K562 (cell line): Measurements from ENCODE around the gene ANO10. TPM values are rescaled to one million over a fixed set of nuclear protein-coding genes. Genes with fewer than 3 reads are reported as not detected.

ENCODE experiments used
- ATAC-seq: fragments of 200-7000 bp; cut with Tn5 transposase; 3 replicates; pipeline ENCODE4 v1.9.1; 2020; ENCODE audit warnings: moderate library complexity
- BruUV-seq: library from RNA; stranded (reverse); fragments of 400-500 nt; replicated peaks from 2 replicates; lab custom pipeline; 2021; lab: Mats Ljungman, UMichigan
- CTCF ChIA-PET: fragments of 300-600 bp; formaldehyde crosslinking; extraction: SDS; loops from one replicate; lab custom pipeline; 2021; ENCODE audit warnings: low intra/inter-chr PET ratio; lab: Yijun Ruan, JAX
- POLR2A ChIA-PET: fragments of 300-600, 350-650 bp; sonication (Branson Sonifier 250); formaldehyde crosslinking; extraction: SDS; loops from one replicate; lab custom pipeline; 2021; ENCODE audit warnings: antibody characterized with exemption, inconsistent platforms; lab: Yijun Ruan, JAX
- DNase-seq, 4 experiments: peaks; one replicate each; pipeline versions ENCODE4 v3.0.0 to v3.0.0-alpha.2; 2011 to 2018; ENCODE audit warnings: low spot score in 3 of 4, mixed read lengths in 3 of 4; ENCODE audit errors: extremely low read depth in 1 of 4
- FAIRE-seq: peaks from 2 replicates; lab custom pipeline; 2011; peaks lifted over from hg19 to GRCh38; lab: Jason Lieb, UNC
- H2AFZ ChIP-seq: 2 replicates; pipeline ENCODE4 v1.6.0; 2011; ENCODE audit warnings: low read depth, low read length, control low read depth, inconsistent platforms
- H3K27ac ChIP-seq: fragments of 200-600 bp; 3 replicates; pipeline ENCODE4 v1.8.0; 2011; ENCODE audit warnings: low read depth, mild to moderate bottlenecking, control low read depth, inconsistent platforms, low read length, moderate library complexity, mixed read lengths; ENCODE audit errors: extremely low read depth
- H3K27me3 ChIP-seq, 2 experiments: fragments of 300-600 bp in 1 of 2; 2 replicates in 1 of 2; 3 replicates in 1 of 2; pipeline versions ENCODE4 v1.6.0 to v1.8.0; 2011; ENCODE audit warnings: inconsistent platforms in 2 of 2, low read length in 2 of 2, mild to moderate bottlenecking in 1 of 2, mixed read lengths in 1 of 2, moderate library complexity in 1 of 2; ENCODE audit not compliant: control insufficient read depth in 2 of 2, insufficient read depth in 2 of 2
- H3K36me3 ChIP-seq: fragments of 300-600 bp; 3 replicates; pipeline ENCODE4 v1.8.0; 2011; ENCODE audit warnings: mild to moderate bottlenecking, low read length, inconsistent platforms; ENCODE audit not compliant: control insufficient read depth, insufficient read depth
- H3K4me1 ChIP-seq, 2 experiments: fragments of 200-600 bp in 1 of 2; replicated peaks in 1 of 2; 2 replicates in 1 of 2; 3 replicates in 1 of 2; pipeline versions ENCODE4 v1.5.1 to v1.8.0; 2011; ENCODE audit warnings: inconsistent platforms in 2 of 2, low read length in 2 of 2, mild to moderate bottlenecking in 1 of 2, mixed read lengths in 1 of 2, moderate library complexity in 1 of 2; ENCODE audit not compliant: control insufficient read depth in 2 of 2, insufficient read depth in 2 of 2
- H3K4me2 ChIP-seq: 2 replicates; pipeline ENCODE4 v1.6.1; 2011; ENCODE audit warnings: low read length, control low read depth, inconsistent platforms, mixed read lengths; ENCODE audit not compliant: insufficient read depth
- H3K4me3 ChIP-seq: fragments of 200-600 bp; sonication (generic), shearing (Covaris generic); 2 replicates; pipeline ENCODE4 v1.5.1; 2016; ENCODE audit warnings: control low read depth, inconsistent platforms
- H3K79me2 ChIP-seq: fragments of 200-600 bp; 3 replicates; pipeline ENCODE4 v1.8.0; 2011; ENCODE audit warnings: low read length, inconsistent platforms; ENCODE audit not compliant: control insufficient read depth, insufficient read depth
- H3K9ac ChIP-seq, 2 experiments: 2 replicates each; pipeline versions ENCODE4 v1.6.0 to v1.6.1; 2011; ENCODE audit warnings: low read depth in 2 of 2, low read length in 2 of 2, control low read depth in 1 of 2, inconsistent platforms in 1 of 2, mild to moderate bottlenecking in 1 of 2, mixed read lengths in 1 of 2; ENCODE audit not compliant: insufficient read depth in 1 of 2
- H3K9me1 ChIP-seq: one replicate; pipeline ENCODE4 v1.6.0; 2011; ENCODE audit warnings: inconsistent platforms, mild to moderate bottlenecking, low read length, moderate library complexity; ENCODE audit not compliant: control insufficient read depth, insufficient read depth
- H3K9me3 ChIP-seq: replicated peaks from 2 replicates; pipeline ENCODE4 v1.5.1; 2011; ENCODE audit warnings: low read depth, low read length, inconsistent platforms; ENCODE audit not compliant: control insufficient read depth, insufficient read depth
- H4K20me1 ChIP-seq: replicated peaks from 2 replicates; pipeline ENCODE4 v1.6.1; 2011; ENCODE audit warnings: low read length, inconsistent platforms, mixed read lengths; ENCODE audit not compliant: control insufficient read depth, insufficient read depth
- CBFA2T3 ChIP-seq: fragments of 450-650 bp; IDR thresholded peaks from 2 replicates; pipeline ENCODE4 v1.6.1; 2017
- DIDO1 ChIP-seq: fragments of 450-650 bp; IDR thresholded peaks from 2 replicates; pipeline ENCODE4 v1.6.1; 2016; ENCODE audit warnings: low read depth, missing biosample characterization, missing genetic modification characterization
- HCFC1 ChIP-seq: IDR thresholded peaks from 2 replicates; pipeline ENCODE4 v1.6.1; 2012; ENCODE audit warnings: low read depth, low read length, improper control_type of control experiment
- SIX5 ChIP-seq, 2 experiments: IDR thresholded peaks; 2 replicates each; pipeline ENCODE4 v1.6.1; 2011; ENCODE audit warnings: low read length in 2 of 2, borderline replicate concordance in 1 of 2, low read depth in 1 of 2, mild to moderate bottlenecking in 1 of 2, moderate library complexity in 1 of 2; ENCODE audit not compliant: insufficient read depth in 1 of 2
- TEAD4 ChIP-seq, 2 experiments: sonication (generic) in 1 of 2; formaldehyde crosslinking in 1 of 2; IDR thresholded peaks; 2 replicates each; pipeline versions ENCODE4 v1.6.1 to v1.8.0; 2012 to 2022; ENCODE audit warnings: borderline replicate concordance in 1 of 2, inconsistent platforms in 1 of 2, low read length in 1 of 2, mild to moderate bottlenecking in 1 of 2, missing genetic modification reagents in 1 of 2
- XRCC3 ChIP-seq: fragments of 450-650 bp; IDR thresholded peaks from 2 replicates; pipeline ENCODE4 v1.6.1; 2017; ENCODE audit warnings: mild to moderate bottlenecking, moderate library complexity
- ZNF197 ChIP-seq: fragments of 200-800 bp; sonication (Bioruptor generic); IDR thresholded peaks from 2 replicates; pipeline ENCODE4 v1.6.1; 2016; ENCODE audit warnings: low read depth, missing genetic modification characterization, missing compliant biosample characterization
- ZNF263 ChIP-seq: sonication (generic); formaldehyde crosslinking; IDR thresholded peaks from 2 replicates; pipeline ENCODE4 v1.8.0; 2022; ENCODE audit warnings: mild to moderate bottlenecking, missing genetic modification reagents, borderline replicate concordance
- WGBS: fragments of 100-300 bp; shearing (Covaris generic); methylation state at CpG from one replicate; pipeline ENCODE4 v1.1.6; 2016; ENCODE audit warnings: low coverage, mixed read lengths; ENCODE audit not compliant: insufficient coverage; ENCODE audit errors: missing lambda C conversion rate; 5-methylcytosine and 5-hydroxymethylcytosine counted together
- in situ Hi-C: fragments of 300-500 bp; cut with MboI; formaldehyde crosslinking; loops from 4 replicates; pipeline ENCODE4 v1.15.0; 2018; ENCODE audit warnings: inconsistent platforms, mixed read lengths
- intact Hi-C: fragments of 100-400 bp; cut with micrococcal nuclease; formaldehyde crosslinking; loops from 2 replicates; pipeline ENCODE4 v1.14.2; 2022
- polyA plus RNA-seq, 8 experiments: library from polyadenylated mRNA; depleted of rRNA in 4 of 8; stranded (reverse) in 5 of 8; unstranded in 3 of 8; fragments of >200 nt; fragmentation: Nextera tagmentation in 2 of 8; fragmentation: Illumina TruSeq in 1 of 8; extraction: Ambion mirVana in 2 of 8; extraction: Trizol in 1 of 8; gene quantifications; 2 replicates each; pipeline versions ENCODE4 v1.2.1 to v1.2.3, GENCODE V29; 2011 to 2014; ENCODE audit warnings: inconsistent platforms in 1 of 8, missing spikeins in 1 of 8
- total RNA-seq, 7 experiments: library from RNA; depleted of rRNA in 6 of 7; stranded (reverse); fragments of >200 nt in 6 of 7; fragmentation: Illumina TruSeq in 2 of 7; extraction: Trizol in 2 of 7; gene quantifications; 2 replicates each; pipeline versions ENCODE4 v1.2.1 to v1.2.3, GENCODE V29; 2011 to 2021; ENCODE audit warnings: low replicate concordance in 1 of 7
- TF ChIP-seq, protein P1 (sequence below): sonication (generic); formaldehyde crosslinking; IDR thresholded peaks from 2 replicates; pipeline ENCODE4 v1.8.0; 2022; ENCODE audit warnings: mild to moderate bottlenecking, missing genetic modification reagents
- TF ChIP-seq, protein P2 (sequence below): fragments of 450-650 bp; IDR thresholded peaks from 2 replicates; pipeline ENCODE4 v1.6.1; 2016

The ANO10 gene
- total and polyA plus RNA-seq, 9 of the 15 experiments (the other 6 are each of a cell fraction or from before 2014, with no cell fraction given) = 6.4 to 46.0 (median 32.3) TPM

DNA sequence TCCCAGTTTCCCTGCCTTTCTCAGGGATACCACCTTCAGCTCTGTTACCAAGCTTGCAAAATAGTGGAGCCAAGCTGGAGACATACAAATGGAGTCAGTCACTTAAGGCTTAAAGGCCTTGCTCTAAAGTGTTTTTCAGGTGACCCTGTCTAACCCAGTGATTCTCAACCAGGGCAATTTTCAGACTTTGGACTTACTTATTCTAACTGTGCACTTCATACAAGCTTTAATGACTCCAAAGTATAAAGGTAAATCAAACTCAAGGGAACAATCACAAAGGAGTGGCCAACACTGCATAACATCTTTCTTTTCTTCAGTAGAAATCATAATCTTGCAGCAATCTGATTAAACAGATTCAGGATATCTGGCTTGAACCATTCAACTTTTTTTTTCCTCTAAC lies 9.4 kb downstream of the ANO10 start:
- peak overlapping the region; percentile 44; the same call in 1 of the 3 replicates for H3K27ac ChIP-seq
- BruUV-seq = no TSS peak
- TF ChIP-seq ZNF197 (CRISPR knock-in tag) = no peak
- TF ChIP-seq ZNF263 (CRISPR knock-in tag) = no peak
- TF ChIP-seq SIX5 (IDR thresholded peaks at IDR 0.05; ENCODE audit: borderline replicate concordance in 1 of 2, insufficient read depth in 1 of 2, low read depth in 1 of 2, low read length in 2 of 2) = 0 out of 4 replicates have a peak, but pooled peaks of 1 of the 2 experiments have one; percentile 11
- no peak for TF ChIP-seq CBFA2T3
- no peak for TF ChIP-seq HCFC1
- TF ChIP-seq, all 486 proteins: peak for 1
- ChIA-PET POLR2A (interaction anchor here (0.6 to 1.6 kb wide), 2 partner anchors 9 to 13 kb away, joined by 3 to 4 read pairs; no protein-coding TSS in a partner anchor), CTCF (no interaction called here)
- intact Hi-C loops = no loop called here
- Histone ChIP-seq H3K9ac (no peak overlapping the region), H3K36me3 (peaks cover 12% of the 10 kb centered on the region; the same call in 1 of the 3 replicates), H2AFZ (no peak overlapping the region), H3K4me2 (no peak overlapping the region), H3K4me3 (no peak overlapping the region), H4K20me1 (no peaks in the 10 kb centered on the region), H3K4me1 (peaks cover 11 to 41% of the 10 kb centered on the region in 2 experiments), H3K9me3 (no peaks in the 10 kb centered on the region), H3K79me2 (peaks cover 69% of the 10 kb centered on the region), H3K27me3 (no peaks in the 10 kb centered on the region), H3K9me1 (no peaks in the 10 kb centered on the region)
- ATAC-seq = peak; percentile 11; the same call in 1 of the 3 replicates
- no peak for FAIRE-seq
- in situ Hi-C loops = no loop called here
- no peak for DNase-seq

DNA sequence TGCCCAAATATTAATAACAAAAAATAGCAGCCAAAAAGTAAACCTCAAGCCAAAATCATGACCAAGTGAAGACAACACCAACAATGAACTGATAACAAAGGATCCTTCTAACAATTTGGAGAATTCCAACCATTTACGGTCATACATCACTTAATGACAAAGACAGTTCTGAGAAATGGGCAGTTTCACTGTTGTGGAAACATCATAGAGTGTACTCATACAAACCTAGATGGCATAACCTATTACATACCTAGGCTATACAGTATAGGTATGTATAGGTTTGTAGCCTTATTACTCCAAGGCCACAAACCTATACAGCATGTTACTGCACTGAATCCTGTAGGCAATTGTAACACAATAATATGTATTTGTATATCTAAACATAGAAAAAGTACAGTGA lies 12.4 kb downstream of the ANO10 start:
- Histone ChIP-seq H3K9me3 (no peaks in the 10 kb centered on the region), H3K9ac (no peak overlapping the region), H3K79me2 (peaks cover 70% of the 10 kb centered on the region), H3K4me1 (peaks cover 7 to 28% of the 10 kb centered on the region in 2 experiments; a peak in 4 of 5 replicates), H3K27me3 (no peaks in the 10 kb centered on the region), H4K20me1 (no peaks in the 10 kb centered on the region), H3K36me3 (peaks cover 15% of the 10 kb centered on the region; the same call in 2 of the 3 replicates), H2AFZ (no peak overlapping the region), H3K4me3 (no peak overlapping the region), H3K9me1 (no peaks in the 10 kb centered on the region), H3K27ac (peak overlapping the region; percentile 5; the same call in 1 of the 3 replicates), H3K4me2 (0 out of 2 replicates have a peak overlapping the region, but pooled peaks have one; percentile 4)
- POLR2A ChIA-PET = interaction anchor here (0.6 to 2.2 kb wide), 4 partner anchors 10 to 83 kb away, joined by 3 to 7 read pairs (median 4); partner anchors contain the start of gene ANO10
- intact Hi-C loops (no loop called here), in situ Hi-C loops (no loop called here)
- BruUV-seq = no TSS peak
- WGBS = 14% methylated on average over 1 of the region's 1 CpG
- DNase-seq = no peak
- CTCF ChIA-PET = no interaction called here
- peak; percentile 59 for ATAC-seq
- peak; percentile 48 for FAIRE-seq
- TF ChIP-seq XRCC3 = no peak
- no peak for TF ChIP-seq DIDO1 (tag)
- TF ChIP-seq, protein P1, sequence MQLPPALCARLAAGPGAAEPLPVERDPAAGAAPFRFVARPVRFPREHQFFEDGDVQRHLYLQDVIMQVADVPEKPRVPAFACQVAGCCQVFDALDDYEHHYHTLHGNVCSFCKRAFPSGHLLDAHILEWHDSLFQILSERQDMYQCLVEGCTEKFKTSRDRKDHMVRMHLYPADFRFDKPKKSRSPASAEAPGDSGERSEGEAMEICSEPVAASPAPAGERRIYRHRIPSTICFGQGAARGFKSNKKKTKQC (CRISPR knock-in tag) = no peak
- TF ChIP-seq TEAD4 (IDR thresholded peaks at IDR 0.05; ENCODE audit: low read length) = 0 out of 2 replicates have a peak, but pooled peaks have one; percentile 33
- no peak for TF ChIP-seq TEAD4 (CRISPR knock-in tag; IDR thresholded peaks at IDR 0.05; ENCODE audit: borderline replicate concordance)
- TF ChIP-seq, protein P2, sequence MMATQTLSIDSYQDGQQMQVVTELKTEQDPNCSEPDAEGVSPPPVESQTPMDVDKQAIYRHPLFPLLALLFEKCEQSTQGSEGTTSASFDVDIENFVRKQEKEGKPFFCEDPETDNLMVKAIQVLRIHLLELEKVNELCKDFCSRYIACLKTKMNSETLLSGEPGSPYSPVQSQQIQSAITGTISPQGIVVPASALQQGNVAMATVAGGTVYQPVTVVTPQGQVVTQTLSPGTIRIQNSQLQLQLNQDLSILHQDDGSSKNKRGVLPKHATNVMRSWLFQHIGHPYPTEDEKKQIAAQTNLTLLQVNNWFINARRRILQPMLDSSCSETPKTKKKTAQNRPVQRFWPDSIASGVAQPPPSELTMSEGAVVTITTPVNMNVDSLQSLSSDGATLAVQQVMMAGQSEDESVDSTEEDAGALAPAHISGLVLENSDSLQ = peak; percentile 55
